Measurements from ENCODE around the gene RGS9. TPM values are rescaled to one million over a fixed set of nuclear protein-coding genes. Genes with fewer than 3 reads are reported as not detected.

RGS9 gene
- total and polyA plus RNA-seq, 8 donors = 1.2 to 16.1 (median 6.7) TPM

DNA sequence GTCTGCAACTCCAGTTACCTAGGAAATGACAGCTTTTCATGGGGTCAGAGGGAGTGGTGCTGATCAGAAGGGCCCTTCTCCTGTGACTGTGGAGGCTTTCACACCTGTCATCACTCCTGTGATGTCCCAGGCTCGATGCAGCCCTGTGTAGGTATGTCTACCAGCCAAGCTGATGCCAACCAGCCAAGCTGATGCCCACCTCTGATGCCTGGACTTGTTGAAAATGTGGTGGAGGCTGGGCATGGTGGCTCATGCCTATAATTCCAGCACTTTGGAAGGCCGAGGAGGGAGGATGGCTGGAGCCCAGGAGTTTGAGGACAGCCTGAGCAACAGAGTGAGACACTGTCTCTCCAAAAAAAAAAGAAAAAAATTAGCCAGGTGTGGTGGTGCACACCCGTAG is 33.7 kb upstream of the RGS9 start:
- intact Hi-C loops (cut with DNase I; ENCODE audit: low total_unique reads) = no loop called here
- Histone ChIP-seq H3K36me3 (no peaks in the 10 kb centered on the region), H3K4me3 (no peak overlapping the region), H3K4me1 (peaks cover 12 to 61% (median 37%) of the 10 kb centered on the region in 4 donors), H3K9me3 (no peaks in the 10 kb centered on the region), H3K27ac (no peak overlapping the region), H3K27me3 (no peaks in the 10 kb centered on the region)
- 65 to 96% (median 77%) methylated on average over 3 of the region's 3 CpGs for WGBS, 5 donors
- TF ChIP-seq POLR2A (IDR thresholded peaks at IDR 0.05) (no peak), POLR2AphosphoS5 (IDR thresholded peaks at IDR 0.05) (no peak), EP300 (IDR thresholded peaks at IDR 0.05) (no peak)
- TF ChIP-seq, protein P1, sequence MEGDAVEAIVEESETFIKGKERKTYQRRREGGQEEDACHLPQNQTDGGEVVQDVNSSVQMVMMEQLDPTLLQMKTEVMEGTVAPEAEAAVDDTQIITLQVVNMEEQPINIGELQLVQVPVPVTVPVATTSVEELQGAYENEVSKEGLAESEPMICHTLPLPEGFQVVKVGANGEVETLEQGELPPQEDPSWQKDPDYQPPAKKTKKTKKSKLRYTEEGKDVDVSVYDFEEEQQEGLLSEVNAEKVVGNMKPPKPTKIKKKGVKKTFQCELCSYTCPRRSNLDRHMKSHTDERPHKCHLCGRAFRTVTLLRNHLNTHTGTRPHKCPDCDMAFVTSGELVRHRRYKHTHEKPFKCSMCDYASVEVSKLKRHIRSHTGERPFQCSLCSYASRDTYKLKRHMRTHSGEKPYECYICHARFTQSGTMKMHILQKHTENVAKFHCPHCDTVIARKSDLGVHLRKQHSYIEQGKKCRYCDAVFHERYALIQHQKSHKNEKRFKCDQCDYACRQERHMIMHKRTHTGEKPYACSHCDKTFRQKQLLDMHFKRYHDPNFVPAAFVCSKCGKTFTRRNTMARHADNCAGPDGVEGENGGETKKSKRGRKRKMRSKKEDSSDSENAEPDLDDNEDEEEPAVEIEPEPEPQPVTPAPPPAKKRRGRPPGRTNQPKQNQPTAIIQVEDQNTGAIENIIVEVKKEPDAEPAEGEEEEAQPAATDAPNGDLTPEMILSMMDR (IDR thresholded peaks at IDR 0.05) = no peak
- no peak for DNase-seq

DNA sequence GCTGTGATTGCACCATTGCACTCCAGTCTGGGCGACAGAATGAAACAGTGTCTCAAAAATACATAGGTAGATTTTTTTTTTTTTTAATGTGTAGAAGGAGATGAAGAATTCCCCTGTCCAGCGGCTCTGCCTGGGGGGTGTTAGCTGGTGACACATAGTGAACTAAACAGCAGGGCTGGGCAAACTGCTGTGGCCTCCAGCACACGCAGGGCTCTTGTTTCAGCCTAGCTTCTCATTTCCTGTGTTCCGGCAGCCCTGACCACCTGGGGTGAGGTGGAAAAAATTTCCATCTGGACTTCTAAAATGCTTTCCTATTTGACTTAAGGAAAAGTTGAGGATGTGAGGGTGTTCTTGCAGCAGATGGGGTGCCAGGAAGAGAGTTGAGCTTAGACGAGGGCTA is 33.3 kb upstream of the RGS9 start:
- DNase-seq = no peak
- 81 to 90% (median 82%) methylated on average over 5 of the region's 5 CpGs for WGBS, 5 donors
- Histone ChIP-seq H3K4me3 (no peak overlapping the region), H3K9me3 (no peaks in the 10 kb centered on the region), H3K27me3 (no peaks in the 10 kb centered on the region), H3K36me3 (no peaks in the 10 kb centered on the region), H3K27ac (peak overlapping the region in 1 of 5 donors; percentile 38), H3K4me1 (peaks cover 12 to 61% (median 37%) of the 10 kb centered on the region in 4 donors)
- TF ChIP-seq POLR2A (IDR thresholded peaks at IDR 0.05) = no peak
- TF ChIP-seq EP300 (IDR thresholded peaks at IDR 0.05) = no peak
- intact Hi-C loops (cut with DNase I; ENCODE audit: low total_unique reads) = no loop called here

DNA sequence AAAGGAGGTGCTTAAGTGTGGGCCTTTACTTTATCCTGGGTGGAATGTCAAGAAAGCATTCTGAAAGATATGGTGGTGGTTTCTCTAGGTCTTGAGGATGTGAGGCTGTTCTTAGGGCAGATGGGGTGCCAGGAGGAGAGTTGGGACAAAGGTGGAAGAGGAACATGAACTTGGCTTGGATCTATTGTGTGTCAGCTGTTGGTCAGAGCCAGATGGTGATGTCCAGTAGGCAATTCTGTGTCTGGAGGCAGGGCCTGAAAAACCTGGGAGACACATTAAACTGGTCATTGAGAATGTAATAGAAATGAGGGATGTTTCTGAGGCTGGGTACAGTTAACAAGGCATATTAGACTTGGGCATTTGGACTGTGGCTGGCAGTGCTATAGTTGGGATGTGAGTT is 32.6 kb upstream of the RGS9 start:
- Histone ChIP-seq H3K4me3 (no peak overlapping the region), H3K36me3 (no peaks in the 10 kb centered on the region), H3K27me3 (no peaks in the 10 kb centered on the region), H3K4me1 (peaks cover 12 to 61% (median 34%) of the 10 kb centered on the region in 4 donors), H3K27ac (peak overlapping the region in 2 of 5 donors; percentile 34 to 38), H3K9me3 (no peaks in the 10 kb centered on the region)
- intact Hi-C loops (cut with DNase I; ENCODE audit: low total_unique reads) = no loop called here
- TF ChIP-seq EP300 (IDR thresholded peaks at IDR 0.05) (no peak), POLR2A (IDR thresholded peaks at IDR 0.05) (no peak), POLR2AphosphoS5 (IDR thresholded peaks at IDR 0.05) (no peak)
- TF ChIP-seq, protein P1 (IDR thresholded peaks at IDR 0.05) = no peak
- no peak for DNase-seq

DNA sequence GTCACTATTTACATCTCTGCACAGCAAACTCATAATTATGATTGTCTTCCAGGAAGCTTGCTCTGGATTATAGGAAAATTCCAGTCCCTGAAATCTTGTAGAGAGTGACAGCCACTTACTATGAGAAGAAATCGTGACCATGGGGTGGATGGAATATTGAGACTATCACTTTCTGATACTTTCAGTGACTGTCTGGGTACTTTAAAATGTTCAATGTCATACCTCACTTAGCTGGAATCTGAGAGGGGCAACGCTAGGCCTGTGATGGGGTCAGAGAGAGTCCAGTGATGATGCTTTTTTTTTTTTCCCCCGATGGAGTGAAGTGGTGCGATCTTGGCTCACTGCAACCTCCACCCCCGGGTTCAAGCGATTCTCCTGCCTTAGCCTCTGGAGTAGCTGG is 32.2 kb upstream of the RGS9 start:
- DNase-seq = no peak
- H3K4me3 ChIP-seq = no peak overlapping the region
- H3K4me1 ChIP-seq = peaks cover 12 to 57% (median 31%) of the 10 kb centered on the region in 4 donors
- no peaks in the 10 kb centered on the region for H3K36me3 ChIP-seq
- H3K27ac ChIP-seq = peak overlapping the region in 3 of 5 donors; percentile 38 to 67 (median 59)
- TF ChIP-seq POLR2A (IDR thresholded peaks at IDR 0.05) (no peak), EP300 (IDR thresholded peaks at IDR 0.05) (no peak)
- TF ChIP-seq, protein P1 (IDR thresholded peaks at IDR 0.05) = no peak
- intact Hi-C loops (cut with DNase I; ENCODE audit: low total_unique reads) = no loop called here
- WGBS, 5 donors = 69 to 76% (median 73%) methylated on average over 6 of the region's 6 CpGs
- H3K27me3 ChIP-seq = no peaks in the 10 kb centered on the region
- no peaks in the 10 kb centered on the region for H3K9me3 ChIP-seq

DNA sequence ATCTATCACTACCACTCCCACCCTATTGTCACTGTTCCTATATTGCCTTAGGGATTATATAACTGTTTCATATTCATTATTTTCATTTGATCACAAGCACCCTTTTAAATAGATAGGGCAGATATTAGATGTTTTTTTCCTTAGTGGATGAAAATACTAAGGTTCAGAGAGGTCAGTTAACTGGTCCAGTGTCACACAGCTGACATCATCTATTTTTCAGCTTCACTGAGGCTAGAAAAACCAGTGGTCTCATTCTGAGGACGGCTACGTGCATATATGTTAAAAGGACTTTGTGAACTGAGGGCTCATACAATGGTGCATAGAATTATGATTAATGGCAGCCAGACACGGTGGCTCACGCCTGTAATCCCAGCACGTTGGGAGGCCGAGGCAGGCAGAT is 29.0 kb upstream of the RGS9 start:
- no peak overlapping the region for H3K27ac ChIP-seq
- WGBS, 5 donors = 88 to 95% (median 91%) methylated on average over 6 of the region's 6 CpGs
- intact Hi-C loops (cut with DNase I; ENCODE audit: low total_unique reads) = no loop called here

More for the DNA sequence above, 29.0 kb upstream of the RGS9 start:
- TF ChIP-seq, protein P1 (IDR thresholded peaks at IDR 0.05) = no peak
- TF ChIP-seq EP300 (IDR thresholded peaks at IDR 0.05) (no peak), POLR2AphosphoS5 (IDR thresholded peaks at IDR 0.05) (no peak), POLR2A (IDR thresholded peaks at IDR 0.05) (no peak)
- no peaks in the 10 kb centered on the region for H3K9me3 ChIP-seq
- no peak for DNase-seq
- no peak overlapping the region for H3K4me3 ChIP-seq
- no peaks in the 10 kb centered on the region for H3K27me3 ChIP-seq
- H3K4me1 ChIP-seq = peaks cover 8 to 38% (median 19%) of the 10 kb centered on the region in 4 donors
- H3K36me3 ChIP-seq = peaks cover 0 to 7% (median 0%) of the 10 kb centered on the region in 4 donors

Measured in stomach (tissue), 9 donors.